ENCODE data around the gene ZFR2. TPM values are rescaled to one million over a fixed set of nuclear protein-coding genes. Genes with fewer than 3 reads are reported as not detected.
A peak's percentile ranks its signal among the peaks of the same experiment; 100 is the strongest.

ZFR2 gene
- total RNA-seq, 1 experiment from 2014 or later = not detected

DNA sequence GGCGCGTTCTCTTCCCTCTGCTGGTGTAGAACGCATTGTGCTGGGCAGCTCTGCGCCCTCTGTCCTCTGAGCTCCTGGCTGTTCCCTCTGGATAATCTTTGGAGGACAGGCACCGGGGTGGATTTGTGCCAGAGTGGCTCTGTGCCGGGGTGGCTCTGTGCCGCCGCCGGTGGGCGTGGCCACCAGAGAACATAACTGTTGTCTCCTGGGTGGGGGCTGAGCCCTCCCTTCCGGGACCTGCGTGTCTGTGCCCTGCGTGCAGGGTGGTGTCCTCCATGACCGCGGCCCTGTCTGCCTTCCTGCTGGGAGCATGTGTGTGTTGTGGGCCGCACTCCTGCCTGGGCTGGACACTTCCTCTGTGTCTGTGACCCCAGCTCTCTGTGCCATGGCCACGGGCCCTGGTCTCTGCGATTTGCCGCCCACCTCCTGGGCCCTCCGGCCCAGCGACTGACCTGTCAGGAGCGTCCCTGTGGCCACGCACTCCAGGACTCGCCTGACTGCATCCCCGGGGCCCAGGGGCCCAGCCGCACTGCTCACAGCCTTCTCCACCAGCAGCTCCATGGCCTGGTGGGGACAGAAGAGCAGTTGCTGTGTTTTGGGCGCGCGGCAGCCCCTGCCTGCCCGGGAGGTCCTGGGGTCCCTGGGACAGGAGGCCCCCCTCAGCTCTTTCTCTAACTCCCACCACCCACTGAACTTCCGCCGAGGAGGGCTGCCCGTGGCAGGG is 60.3 kb downstream of the ZFR2 start:
- Histone ChIP-seq H3K36me3 (ENCODE audit: low read depth, low read length) (no peaks in the 10 kb centered on the region), H3K4me2 (ENCODE audit: low read length) (peak overlapping the region; percentile 57), H3K27ac (ENCODE audit: low read length) (no peak overlapping the region), H2AFZ (ENCODE audit: low read length) (no peak overlapping the region), H3K9ac (ENCODE audit: low read length) (no peak overlapping the region), H3K9me2 (replicated peaks; ENCODE audit: low read length) (no peaks in the 10 kb centered on the region), H3F3A (ENCODE audit: low read length, unreplicated experiment) (no peaks in the 10 kb centered on the region), H3K9me3 (ENCODE audit: low read length) (no peaks in the 10 kb centered on the region), H3K4me3 (ENCODE audit: low read length) (no peak overlapping the region), H3K27me3 (ENCODE audit: low read length) (no peaks in the 10 kb centered on the region), H3K79me2 (ENCODE audit: low read length) (no peaks in the 10 kb centered on the region), H4K20me1 (ENCODE audit: low read length) (no peaks in the 10 kb centered on the region), H3K4me1 (ENCODE audit: insufficient read depth, low read length) (no peaks in the 10 kb centered on the region)
- ChIA-PET CTCF (no interaction called here), POLR2A (ENCODE audit: unreplicated experiment) (no interaction called here)
- ATAC-seq (no peak), DNase-seq (no peak)
- no TSS peak for BruUV-seq (replicated peaks)
- TF ChIP-seq EZH2 (IDR thresholded peaks at IDR 0.05; ENCODE audit: low read length, unreplicated experiment) (no peak), EZH2phosphoT487 (IDR thresholded peaks at IDR 0.05; ENCODE audit: borderline replicate concordance, low read length) (no peak)
- TF ChIP-seq, protein P1, sequence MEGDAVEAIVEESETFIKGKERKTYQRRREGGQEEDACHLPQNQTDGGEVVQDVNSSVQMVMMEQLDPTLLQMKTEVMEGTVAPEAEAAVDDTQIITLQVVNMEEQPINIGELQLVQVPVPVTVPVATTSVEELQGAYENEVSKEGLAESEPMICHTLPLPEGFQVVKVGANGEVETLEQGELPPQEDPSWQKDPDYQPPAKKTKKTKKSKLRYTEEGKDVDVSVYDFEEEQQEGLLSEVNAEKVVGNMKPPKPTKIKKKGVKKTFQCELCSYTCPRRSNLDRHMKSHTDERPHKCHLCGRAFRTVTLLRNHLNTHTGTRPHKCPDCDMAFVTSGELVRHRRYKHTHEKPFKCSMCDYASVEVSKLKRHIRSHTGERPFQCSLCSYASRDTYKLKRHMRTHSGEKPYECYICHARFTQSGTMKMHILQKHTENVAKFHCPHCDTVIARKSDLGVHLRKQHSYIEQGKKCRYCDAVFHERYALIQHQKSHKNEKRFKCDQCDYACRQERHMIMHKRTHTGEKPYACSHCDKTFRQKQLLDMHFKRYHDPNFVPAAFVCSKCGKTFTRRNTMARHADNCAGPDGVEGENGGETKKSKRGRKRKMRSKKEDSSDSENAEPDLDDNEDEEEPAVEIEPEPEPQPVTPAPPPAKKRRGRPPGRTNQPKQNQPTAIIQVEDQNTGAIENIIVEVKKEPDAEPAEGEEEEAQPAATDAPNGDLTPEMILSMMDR (conservative IDR thresholded peaks at IDR 0.05; ENCODE audit: low read depth, low read length) = no peak
- intact Hi-C loops (cut with micrococcal nuclease) = no loop called here

DNA sequence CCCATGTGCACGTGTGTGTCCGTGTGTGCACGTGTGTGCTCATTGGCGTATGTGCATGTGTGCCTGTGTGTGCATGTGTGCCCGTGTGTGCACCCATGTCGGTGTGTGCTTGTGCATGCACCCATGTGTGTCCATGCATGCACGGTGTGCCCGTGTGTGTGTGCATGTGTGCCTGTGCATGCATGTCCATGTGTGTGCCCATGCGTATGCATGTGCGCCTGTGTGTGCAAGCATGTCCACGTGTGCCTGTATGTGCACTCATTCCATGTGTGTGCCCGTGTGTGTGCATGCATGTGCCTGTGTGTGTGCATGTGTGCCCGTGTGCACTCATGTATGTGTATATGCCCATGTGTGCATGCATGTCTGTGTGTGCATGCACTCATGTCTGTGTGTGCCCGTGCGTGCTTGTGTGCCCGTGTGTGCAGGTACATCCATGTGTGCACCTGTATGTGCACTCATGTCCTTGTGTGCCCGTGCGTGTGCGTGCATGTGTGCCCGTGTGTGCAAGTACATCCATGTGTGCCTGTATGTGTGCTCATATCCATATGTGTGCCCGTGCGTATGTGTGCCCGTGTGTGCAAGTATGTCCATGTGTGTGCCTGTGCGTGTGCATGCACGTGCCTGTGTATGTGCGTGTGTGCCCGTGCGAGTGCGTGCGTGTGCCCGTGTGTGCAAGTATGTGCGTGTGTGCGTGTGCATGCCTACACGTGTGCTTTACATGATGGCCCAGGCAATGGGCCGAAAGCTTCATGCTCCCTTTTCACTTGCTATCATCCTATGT is 61.1 kb downstream of the ZFR2 start:
- Histone ChIP-seq H3K9me3 (ENCODE audit: low read length) (no peaks in the 10 kb centered on the region), H2AFZ (ENCODE audit: low read length) (no peak overlapping the region), H3K79me2 (ENCODE audit: low read length) (no peaks in the 10 kb centered on the region), H3K27ac (ENCODE audit: low read length) (no peak overlapping the region), H3K4me1 (ENCODE audit: insufficient read depth, low read length) (no peaks in the 10 kb centered on the region), H3K27me3 (ENCODE audit: low read length) (no peaks in the 10 kb centered on the region), H4K20me1 (ENCODE audit: low read length) (no peaks in the 10 kb centered on the region), H3K4me3 (ENCODE audit: low read length) (no peak overlapping the region), H3K9me2 (replicated peaks; ENCODE audit: low read length) (no peaks in the 10 kb centered on the region), H3K36me3 (ENCODE audit: low read depth, low read length) (no peaks in the 10 kb centered on the region), H3K4me2 (ENCODE audit: low read length) (no peak overlapping the region), H3K9ac (ENCODE audit: low read length) (no peak overlapping the region), H3F3A (ENCODE audit: low read length, unreplicated experiment) (no peaks in the 10 kb centered on the region)
- ATAC-seq = no peak
- DNase-seq = no peak
- BruUV-seq (replicated peaks) = no TSS peak
- intact Hi-C loops (cut with micrococcal nuclease) = no loop called here
- CTCF ChIA-PET = no interaction called here
- POLR2A ChIA-PET (ENCODE audit: unreplicated experiment) = no interaction called here
- no peak for TF ChIP-seq EZH2phosphoT487 (IDR thresholded peaks at IDR 0.05; ENCODE audit: borderline replicate concordance, low read length)
- no peak for TF ChIP-seq EZH2 (IDR thresholded peaks at IDR 0.05; ENCODE audit: low read length, unreplicated experiment)
- TF ChIP-seq, protein P1 (conservative IDR thresholded peaks at IDR 0.05; ENCODE audit: low read depth, low read length) = no peak

DNA sequence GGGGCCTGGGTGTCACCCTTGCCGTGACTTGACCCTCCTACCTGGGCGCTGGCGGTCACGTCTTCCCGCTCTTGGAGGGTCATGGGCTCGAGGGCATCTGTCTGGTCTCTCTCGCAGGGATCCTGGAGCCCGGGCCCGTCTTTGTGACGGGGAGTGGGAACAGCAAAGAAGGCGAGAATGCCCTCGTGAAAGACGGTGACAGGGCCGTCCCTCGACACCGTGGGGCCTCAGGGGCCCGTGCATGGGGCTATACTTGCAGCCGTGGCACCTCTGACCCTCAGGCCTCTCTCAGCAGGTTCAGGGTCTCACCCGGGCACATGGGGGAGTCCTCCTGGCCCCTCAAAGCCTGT is 61.7 kb downstream of the ZFR2 start:
- no TSS peak for BruUV-seq (replicated peaks)
- POLR2A ChIA-PET (ENCODE audit: unreplicated experiment) = no interaction called here
- Histone ChIP-seq H3K9me2 (replicated peaks; ENCODE audit: low read length) (no peaks in the 10 kb centered on the region), H3K4me3 (ENCODE audit: low read length) (no peak overlapping the region), H3K79me2 (ENCODE audit: low read length) (no peaks in the 10 kb centered on the region), H3K4me1 (ENCODE audit: insufficient read depth, low read length) (no peaks in the 10 kb centered on the region), H3K27ac (ENCODE audit: low read length) (no peak overlapping the region), H3K9ac (ENCODE audit: low read length) (no peak overlapping the region), H2AFZ (ENCODE audit: low read length) (no peak overlapping the region), H3F3A (ENCODE audit: low read length, unreplicated experiment) (no peaks in the 10 kb centered on the region), H3K27me3 (ENCODE audit: low read length) (no peaks in the 10 kb centered on the region), H3K9me3 (ENCODE audit: low read length) (no peaks in the 10 kb centered on the region), H4K20me1 (ENCODE audit: low read length) (no peaks in the 10 kb centered on the region), H3K36me3 (ENCODE audit: low read depth, low read length) (no peaks in the 10 kb centered on the region), H3K4me2 (ENCODE audit: low read length) (no peak overlapping the region)
- ATAC-seq = no peak
- intact Hi-C loops (cut with micrococcal nuclease) = no loop called here
- CTCF ChIA-PET = no interaction called here
- DNase-seq = no peak
- no peak for TF ChIP-seq EZH2phosphoT487 (IDR thresholded peaks at IDR 0.05; ENCODE audit: borderline replicate concordance, low read length)
- TF ChIP-seq EZH2 (IDR thresholded peaks at IDR 0.05; ENCODE audit: low read length, unreplicated experiment) = no peak
- TF ChIP-seq, protein P1 (conservative IDR thresholded peaks at IDR 0.05; ENCODE audit: low read depth, low read length) = no peak
